ENCODE data around the gene CLEC16A. TPM values are rescaled to one million over a fixed set of nuclear protein-coding genes. Genes with fewer than 3 reads are reported as not detected.

CLEC16A gene
- total and polyA plus RNA-seq, 2 donors (not counting 1 experiment from before 2014, with no cell fraction given): 21.9 to 79.5 TPM

- Mint-ChIP-seq H3K4me1 (no peaks in the 10 kb centered on the region), H3K9me3 (ENCODE audit: insufficient read depth) (no peaks in the 10 kb centered on the region), H3K27ac (no peak overlapping the region), H3K27me3 (no peaks in the 10 kb centered on the region), H3K4me3 (no peak overlapping the region)
- Histone ChIP-seq H2AFZ (ENCODE audit: insufficient read depth, low read depth, low read length, poor library complexity, severe bottlenecking) (no peak overlapping the region), H4K20me1 (ENCODE audit: control insufficient read depth, insufficient read depth, low read length, poor library complexity, severe bottlenecking) (peaks cover 9% of the 10 kb centered on the region), H3K9me3 (ENCODE audit: control extremely low read depth in 1 of 3, control insufficient read depth in 2 of 3, insufficient read depth in 1 of 3, low read length in 2 of 3) (no peaks in the 10 kb centered on the region), H3K9ac (ENCODE audit: low read length) (no peak overlapping the region), H3K36me3 (replicated peaks in 1 of 2; ENCODE audit: control extremely low read depth in 1 of 2, control insufficient read depth in 1 of 2, extremely low read depth in 1 of 2, insufficient read depth in 2 of 2, low read length in 1 of 2) (peaks cover 0 to 40% of the 10 kb centered on the region in 2 experiments), H3K4me1 (ENCODE audit: control insufficient read depth in 2 of 2, insufficient read depth in 2 of 2, low read length in 2 of 2) (no peaks in the 10 kb centered on the region), H3K4me2 (replicated peaks; ENCODE audit: low read depth, low read length, poor library complexity, severe bottlenecking) (no peak overlapping the region), H3K27me3 (replicated peaks in 1 of 4; ENCODE audit: control extremely low read depth in 1 of 4, control insufficient read depth in 3 of 4, insufficient read depth in 4 of 4, low read length in 3 of 4) (no peaks in the 10 kb centered on the region), H3K27ac (ENCODE audit: low read length in 2 of 2) (no peak overlapping the region), H3K4me3 (ENCODE audit: control extremely low read depth in 1 of 5, extremely low read depth in 1 of 5, insufficient read depth in 1 of 5, low read depth in 2 of 5, low read length in 4 of 5) (no peak overlapping the region), H3K79me2 (ENCODE audit: control insufficient read depth, insufficient read depth, low read length) (no peaks in the 10 kb centered on the region)
- ATAC-seq (ENCODE audit: low read depth): no peak
- POLR2A ChIA-PET: no interaction called here
- no peak for DNase-seq
- WGBS (ENCODE audit: insufficient coverage): 100% methylated on average over 6 of the region's 8 CpGs
- intact Hi-C loops (cut with micrococcal nuclease): no loop called here
- CTCF ChIA-PET: no interaction called here
- TF ChIP-seq EZH2 (IDR thresholded peaks at IDR 0.05; ENCODE audit: borderline replicate concordance, insufficient read depth, low read depth, low read length, poor library complexity, severe bottlenecking): no peak
- no peak for TF ChIP-seq CTCF (IDR thresholded peaks at IDR 0.05)
Measured at GRCh38 chr16:11009027-11009755, 64.8 kb downstream of the CLEC16A start.

GRCh38 chr16:11010575-11011221 lies 66.3 kb downstream of the CLEC16A start:
- POLR2A ChIA-PET: no interaction called here
- no peak overlapping the region for H2AFZ ChIP-seq (ENCODE audit: insufficient read depth, low read depth, low read length, poor library complexity, severe bottlenecking)
- H3K4me3 Mint-ChIP-seq: no peak overlapping the region
- H3K27me3 ChIP-seq (replicated peaks in 1 of 4; ENCODE audit: control extremely low read depth in 1 of 4, control insufficient read depth in 3 of 4, insufficient read depth in 4 of 4, low read length in 3 of 4): no peaks in the 10 kb centered on the region
- TF ChIP-seq CTCF (IDR thresholded peaks at IDR 0.05): no peak
- TF ChIP-seq EZH2 (IDR thresholded peaks at IDR 0.05; ENCODE audit: borderline replicate concordance, insufficient read depth, low read depth, low read length, poor library complexity, severe bottlenecking): no peak
- WGBS (ENCODE audit: insufficient coverage): 87% methylated on average over 6 of the region's 12 CpGs
- no peak overlapping the region for H3K27ac Mint-ChIP-seq
- H3K9me3 ChIP-seq (ENCODE audit: control extremely low read depth in 1 of 3, control insufficient read depth in 2 of 3, insufficient read depth in 1 of 3, low read length in 2 of 3): no peaks in the 10 kb centered on the region
- H3K27ac ChIP-seq (ENCODE audit: low read length in 2 of 2): no peak overlapping the region
- H3K9me3 Mint-ChIP-seq (ENCODE audit: insufficient read depth): no peaks in the 10 kb centered on the region
- H3K4me1 Mint-ChIP-seq: no peaks in the 10 kb centered on the region
- no peaks in the 10 kb centered on the region for H3K4me1 ChIP-seq (ENCODE audit: control insufficient read depth in 2 of 2, insufficient read depth in 2 of 2, low read length in 2 of 2)
- H3K4me3 ChIP-seq (ENCODE audit: control extremely low read depth in 1 of 5, extremely low read depth in 1 of 5, insufficient read depth in 1 of 5, low read depth in 2 of 5, low read length in 4 of 5): no peak overlapping the region
- intact Hi-C loops (cut with micrococcal nuclease): no loop called here
- DNase-seq (no peak), ATAC-seq (ENCODE audit: low read depth) (no peak)
- CTCF ChIA-PET: no interaction called here
- no peaks in the 10 kb centered on the region for H3K79me2 ChIP-seq (ENCODE audit: control insufficient read depth, insufficient read depth, low read length)
- no peak overlapping the region for H3K4me2 ChIP-seq (replicated peaks; ENCODE audit: low read depth, low read length, poor library complexity, severe bottlenecking)
- no peak overlapping the region for H3K9ac ChIP-seq (ENCODE audit: low read length)
- peaks cover 0 to 30% of the 10 kb centered on the region in 2 experiments for H3K36me3 ChIP-seq (replicated peaks in 1 of 2; ENCODE audit: control extremely low read depth in 1 of 2, control insufficient read depth in 1 of 2, extremely low read depth in 1 of 2, insufficient read depth in 2 of 2, low read length in 1 of 2)
- peaks cover 9% of the 10 kb centered on the region for H4K20me1 ChIP-seq (ENCODE audit: control insufficient read depth, insufficient read depth, low read length, poor library complexity, severe bottlenecking)
- no peaks in the 10 kb centered on the region for H3K27me3 Mint-ChIP-seq
